ENCODE data around the gene DAAM2.
A peak's percentile ranks its signal among the peaks of the same experiment; 100 is the strongest.

DAAM2 gene

GRCh38 chr6:39912446-39912845 is 120.3 kb downstream of the DAAM2 start:
- no peak for DNase-seq

GRCh38 chr6:39913391-39913916 is 121.3 kb downstream of the DAAM2 start:
- DNase-seq, result no peak

GRCh38 chr6:39914239-39914638 is 122.1 kb downstream of the DAAM2 start:
- no peak for DNase-seq

- DNase-seq, result no peak
Observed at GRCh38 chr6:39915866-39916265, 123.7 kb downstream of the DAAM2 start.

GRCh38 chr6:39917329-39917728 is 125.2 kb downstream of the DAAM2 start:
- no peak for DNase-seq

- DNase-seq, result no peak
Observed at GRCh38 chr6:39917981-39918380, 125.8 kb downstream of the DAAM2 start.

- no peak for DNase-seq
Observed at GRCh38 chr6:39918831-39919230, 126.7 kb downstream of the DAAM2 start.

GRCh38 chr6:39920157-39920556 is 128.0 kb downstream of the DAAM2 start:
- no peak for DNase-seq

- no peak for DNase-seq
Observed at GRCh38 chr6:39922821-39923220, 130.6 kb downstream of the DAAM2 start.

- DNase-seq, result no peak
Observed at GRCh38 chr6:39923394-39923793, 131.2 kb downstream of the DAAM2 start.

- no peak for DNase-seq
Observed at GRCh38 chr6:39923861-39924260, 131.7 kb downstream of the DAAM2 start.

- no peak for DNase-seq
Observed at GRCh38 chr6:39924283-39924682, 132.1 kb downstream of the DAAM2 start.

GRCh38 chr6:39925191-39925930 is 133.2 kb downstream of the DAAM2 start:
- DNase-seq, result no peak

- no peak for DNase-seq
Observed at GRCh38 chr6:39925931-39926290, 133.7 kb downstream of the DAAM2 start.

GRCh38 chr6:39926668-39927067 is 134.5 kb downstream of the DAAM2 start:
- no peak for DNase-seq

GRCh38 chr6:39927159-39927558 is 135.0 kb downstream of the DAAM2 start:
- no peak for DNase-seq

GRCh38 chr6:39929039-39929732 is 137.0 kb downstream of the DAAM2 start:
- no peak for DNase-seq

GRCh38 chr6:39929733-39930461 is 137.7 kb downstream of the DAAM2 start:
- DNase-seq, result no peak

GRCh38 chr6:39930540-39930939 is 138.4 kb downstream of the DAAM2 start:
- DNase-seq, result no peak

- no peak for DNase-seq
Observed at GRCh38 chr6:39931607-39932006, 139.4 kb downstream of the DAAM2 start.

- no peak for DNase-seq
Observed at GRCh38 chr6:39932386-39932910, 140.3 kb downstream of the DAAM2 start.

GRCh38 chr6:39933669-39934130 is 141.5 kb downstream of the DAAM2 start:
- no peak for DNase-seq

GRCh38 chr6:39934131-39934757 is 142.1 kb downstream of the DAAM2 start, which contains the start of gene MOCS1:
Gene MOCS1 (minus strand): TSS chr6:39934462. CDS start chr6:39934417, 45 bp downstream.
- peak; percentile 8 for DNase-seq
